Neuron (in vitro differentiated cells): Measurements from ENCODE around the gene HOXD8.

Source experiments
- H2AFZ ChIP-seq: one replicate; pipeline ENCODE4 v1.6.1; 2013; ENCODE audit warnings: low read depth, mild to moderate bottlenecking, inconsistent platforms, low read length, moderate library complexity
- H3K27me3 ChIP-seq: one replicate; pipeline ENCODE4 v1.6.1; 2013; ENCODE audit warnings: low read length; ENCODE audit not compliant: insufficient read depth
- H3K36me3 ChIP-seq: one replicate; pipeline ENCODE4 v1.6.1; 2013; ENCODE audit warnings: low read length; ENCODE audit not compliant: insufficient read depth
- H3K4me1 ChIP-seq: one replicate; pipeline ENCODE4 v1.6.1; 2013; ENCODE audit warnings: low read length; ENCODE audit not compliant: insufficient read depth
- H3K4me3 ChIP-seq: 2 replicates; pipeline ENCODE4 v1.5.1; 2013; ENCODE audit warnings: mild to moderate bottlenecking, low read length, moderate library complexity
- H3K9me3 ChIP-seq: one replicate; pipeline ENCODE4 v1.6.1; 2013; ENCODE audit warnings: low read length

HOXD8 gene

DNA sequence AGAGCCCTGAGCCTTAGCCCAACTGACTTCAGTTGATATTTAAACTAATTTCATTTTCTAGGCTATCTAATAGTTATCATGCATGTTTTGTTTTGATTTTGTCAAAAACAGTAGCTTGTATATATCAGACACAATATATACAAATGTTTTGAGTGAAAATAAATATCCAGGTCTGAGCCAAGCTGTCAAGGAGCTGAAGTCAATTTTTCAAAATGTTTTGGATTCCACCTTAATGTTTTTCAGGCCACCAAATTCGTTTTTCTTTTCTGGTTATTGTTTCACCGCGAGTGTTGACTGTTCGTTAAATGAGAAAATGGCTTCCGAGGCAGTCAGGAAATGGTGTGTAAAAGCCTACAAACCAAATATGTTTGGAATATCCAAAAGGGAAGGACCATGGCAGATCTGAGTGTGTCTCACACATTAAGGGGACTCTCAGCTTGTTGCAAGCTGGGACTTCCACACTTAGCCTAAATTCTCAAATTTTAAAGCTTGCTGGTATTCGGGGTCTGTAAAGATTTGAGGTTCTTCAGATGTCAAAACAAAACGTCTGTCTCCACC is 27.1 kb upstream of the HOXD8 start:
- no peaks in the 10 kb centered on the region for H3K36me3 ChIP-seq
- H3K9me3 ChIP-seq = no peaks in the 10 kb centered on the region
- H3K27me3 ChIP-seq = peaks cover 100% of the 10 kb centered on the region
- no peak overlapping the region for H2AFZ ChIP-seq
- H3K4me3 ChIP-seq = no peak overlapping the region
- peaks cover 3% of the 10 kb centered on the region for H3K4me1 ChIP-seq

DNA sequence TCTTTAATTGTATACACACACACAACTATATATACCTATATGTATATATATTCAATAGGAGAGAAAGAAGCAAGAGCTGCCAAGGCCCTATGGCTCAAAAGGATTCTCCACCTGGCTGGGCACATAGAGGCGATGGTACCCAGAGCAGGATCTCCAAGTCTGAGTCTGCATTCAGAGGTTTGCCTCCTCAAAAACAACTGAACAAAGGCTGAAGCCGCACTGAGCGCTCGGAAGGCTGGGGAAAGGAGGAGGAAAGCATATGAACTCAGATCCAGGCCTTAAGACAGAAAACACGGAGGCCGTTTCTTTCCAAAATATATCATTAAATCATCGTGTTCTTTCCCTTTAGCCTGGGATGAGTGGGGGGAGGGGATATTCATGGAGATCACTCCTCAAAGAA is 26.3 kb upstream of the HOXD8 start:
- H3K27me3 ChIP-seq = peaks cover 99% of the 10 kb centered on the region
- H3K4me1 ChIP-seq = no peaks in the 10 kb centered on the region
- H3K36me3 ChIP-seq = no peaks in the 10 kb centered on the region
- H3K4me3 ChIP-seq = no peak overlapping the region
- H3K9me3 ChIP-seq = no peaks in the 10 kb centered on the region
- no peak overlapping the region for H2AFZ ChIP-seq

DNA sequence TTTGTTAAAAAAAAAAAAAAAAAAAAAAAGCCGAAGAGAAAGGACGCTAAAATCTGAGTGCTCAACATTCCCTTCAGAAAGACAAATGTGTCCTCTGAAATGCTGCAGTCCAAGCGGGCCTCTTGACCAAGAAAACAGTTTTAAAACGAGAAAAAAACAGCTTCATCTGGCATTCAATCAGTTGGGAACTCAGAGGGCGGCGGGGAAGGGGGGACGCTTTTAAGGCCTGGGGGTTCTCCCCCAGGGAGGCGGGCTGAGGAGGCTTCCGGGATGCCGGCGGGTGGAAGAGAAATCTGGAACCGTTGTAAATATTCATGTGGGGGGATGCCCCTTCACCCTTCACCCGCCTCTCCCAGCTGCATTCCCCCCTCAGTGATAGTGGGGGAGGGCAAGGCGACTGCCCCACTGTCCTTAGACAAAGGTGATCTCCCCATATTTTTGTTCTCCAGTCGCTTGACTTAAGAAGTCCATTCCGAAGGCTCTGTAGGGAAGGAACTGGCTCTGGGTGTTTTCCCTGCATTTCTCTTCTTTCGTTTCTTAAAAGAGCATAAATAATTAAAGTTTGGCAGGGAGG is 25.7 kb upstream of the HOXD8 start:
- H3K4me3 ChIP-seq = no peak overlapping the region
- H2AFZ ChIP-seq = no peak overlapping the region
- H3K27me3 ChIP-seq = peaks cover 98% of the 10 kb centered on the region
- no peaks in the 10 kb centered on the region for H3K9me3 ChIP-seq
- no peaks in the 10 kb centered on the region for H3K4me1 ChIP-seq
- no peaks in the 10 kb centered on the region for H3K36me3 ChIP-seq

DNA sequence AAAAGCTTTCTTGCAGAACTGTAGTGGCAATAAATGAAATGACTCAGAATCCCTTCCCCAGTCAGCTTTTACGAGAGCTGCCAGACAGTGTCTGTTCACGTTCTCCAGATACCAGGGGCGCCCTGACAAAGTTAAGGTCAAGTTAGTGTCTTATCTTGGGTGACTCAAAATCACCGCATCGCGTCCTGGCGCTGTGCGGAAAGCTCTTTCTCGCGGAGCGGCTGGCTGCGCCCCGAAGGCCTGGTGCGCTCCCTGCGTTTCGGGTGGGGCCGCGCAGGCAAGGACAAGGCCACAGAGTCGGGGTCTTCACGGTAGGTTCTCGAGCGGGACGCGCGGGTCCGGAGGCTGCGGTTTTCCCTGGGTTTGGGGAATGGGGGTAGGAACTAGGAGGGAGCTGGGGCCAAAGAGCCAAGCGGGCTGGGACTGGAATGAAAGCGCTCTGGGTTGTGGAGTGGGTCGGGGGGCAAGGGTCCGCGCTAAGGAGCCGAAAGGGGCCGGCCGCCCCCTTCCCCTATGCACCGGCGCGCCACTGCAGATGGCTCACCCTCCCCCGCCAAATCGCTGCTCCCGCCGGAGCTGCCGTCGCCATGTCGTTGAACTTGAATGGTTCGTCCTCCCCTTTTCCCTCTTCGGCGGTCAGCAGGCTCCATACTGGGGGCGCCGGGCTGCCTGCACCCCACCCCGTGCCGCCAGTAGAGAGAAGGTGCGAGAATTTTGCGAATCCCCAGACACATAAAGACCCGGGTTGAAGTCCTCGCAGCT is 25.0 kb upstream of the HOXD8 start:
- no peak overlapping the region for H3K4me3 ChIP-seq
- H3K9me3 ChIP-seq = no peaks in the 10 kb centered on the region
- no peaks in the 10 kb centered on the region for H3K4me1 ChIP-seq
- no peak overlapping the region for H2AFZ ChIP-seq
- H3K36me3 ChIP-seq = no peaks in the 10 kb centered on the region
- peaks cover 98% of the 10 kb centered on the region for H3K27me3 ChIP-seq

DNA sequence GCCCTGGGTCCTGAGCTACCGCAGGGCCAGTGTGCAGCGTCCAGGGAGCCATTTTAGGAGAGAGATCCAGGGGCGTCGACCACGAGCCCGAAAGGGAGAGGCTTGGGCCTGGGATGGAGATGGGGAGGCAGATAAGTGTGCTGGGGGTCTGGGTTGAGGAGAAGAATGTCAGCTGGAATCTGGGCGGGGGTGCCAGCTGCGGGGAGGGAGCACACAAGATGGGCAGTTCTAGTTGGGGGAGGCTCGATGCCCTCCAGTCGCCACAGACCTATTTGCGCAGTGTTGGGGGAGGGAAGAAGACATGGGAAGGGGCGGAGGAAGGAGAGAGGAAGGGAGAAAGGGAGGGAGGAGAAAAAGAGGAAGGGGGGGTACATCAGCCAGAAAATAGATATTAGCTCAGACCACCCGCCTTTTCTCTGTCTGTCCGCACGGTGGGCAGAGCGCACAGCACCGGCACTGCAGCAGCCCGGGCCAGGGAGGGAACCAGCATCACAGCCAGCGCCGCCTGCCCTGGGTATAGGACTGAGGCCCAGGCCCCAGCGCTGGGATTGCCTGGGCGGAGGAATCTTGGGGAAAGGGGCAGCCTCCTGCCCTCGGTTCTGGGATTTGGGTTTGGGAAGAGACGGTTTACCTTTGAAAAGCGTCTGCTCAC is 24.3 kb upstream of the HOXD8 start:
- Histone ChIP-seq H3K9me3 (no peaks in the 10 kb centered on the region), H3K4me1 (no peaks in the 10 kb centered on the region), H3K4me3 (no peak overlapping the region), H2AFZ (no peak overlapping the region), H3K36me3 (no peaks in the 10 kb centered on the region), H3K27me3 (peaks cover 98% of the 10 kb centered on the region)

DNA sequence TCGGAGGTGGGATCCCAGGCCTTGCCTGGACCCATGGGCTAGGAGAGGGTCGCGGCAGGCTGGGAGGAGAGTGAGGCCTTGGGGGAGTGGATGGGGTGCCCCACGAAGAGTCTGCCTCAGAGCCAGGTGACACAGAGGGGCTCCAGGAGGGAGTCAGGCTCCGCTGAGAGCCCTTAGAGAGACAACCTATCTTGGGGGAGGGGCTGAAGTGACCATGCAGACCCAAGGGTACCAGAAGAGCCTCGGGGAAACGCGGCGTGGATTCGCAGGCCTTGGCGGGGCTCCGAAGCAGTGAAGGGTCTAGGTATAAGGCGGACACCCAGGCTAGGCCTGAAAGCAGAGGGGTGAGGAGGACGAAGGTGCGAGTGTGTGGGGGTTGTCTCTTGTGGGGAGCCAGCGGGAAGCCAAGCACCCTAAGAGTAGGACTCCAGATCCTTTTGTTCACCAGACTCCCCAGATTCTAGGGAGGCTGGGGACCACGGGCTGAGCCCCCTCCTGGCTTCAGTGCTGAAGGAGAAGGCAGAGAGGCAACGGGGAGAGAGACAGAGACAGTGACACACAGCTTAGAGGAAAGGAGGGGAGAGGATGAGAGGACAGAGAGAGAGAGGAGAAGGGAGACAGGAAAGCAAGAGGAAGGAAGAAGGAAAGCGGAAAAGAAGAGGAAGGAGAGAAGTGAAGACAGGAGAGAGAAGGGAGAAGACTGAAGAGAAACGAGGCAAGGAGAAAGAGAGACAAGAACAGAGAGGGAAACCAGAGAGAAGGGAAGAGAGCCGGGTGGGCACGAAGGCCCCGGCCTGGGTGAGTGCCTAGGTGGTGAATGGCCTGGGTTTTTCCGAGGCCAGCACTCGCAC is 23.6 kb upstream of the HOXD8 start:
- Histone ChIP-seq H3K4me3 (no peak overlapping the region), H3K9me3 (no peaks in the 10 kb centered on the region), H3K4me1 (no peaks in the 10 kb centered on the region), H3K27me3 (peaks cover 98% of the 10 kb centered on the region), H3K36me3 (no peaks in the 10 kb centered on the region), H2AFZ (no peak overlapping the region)

DNA sequence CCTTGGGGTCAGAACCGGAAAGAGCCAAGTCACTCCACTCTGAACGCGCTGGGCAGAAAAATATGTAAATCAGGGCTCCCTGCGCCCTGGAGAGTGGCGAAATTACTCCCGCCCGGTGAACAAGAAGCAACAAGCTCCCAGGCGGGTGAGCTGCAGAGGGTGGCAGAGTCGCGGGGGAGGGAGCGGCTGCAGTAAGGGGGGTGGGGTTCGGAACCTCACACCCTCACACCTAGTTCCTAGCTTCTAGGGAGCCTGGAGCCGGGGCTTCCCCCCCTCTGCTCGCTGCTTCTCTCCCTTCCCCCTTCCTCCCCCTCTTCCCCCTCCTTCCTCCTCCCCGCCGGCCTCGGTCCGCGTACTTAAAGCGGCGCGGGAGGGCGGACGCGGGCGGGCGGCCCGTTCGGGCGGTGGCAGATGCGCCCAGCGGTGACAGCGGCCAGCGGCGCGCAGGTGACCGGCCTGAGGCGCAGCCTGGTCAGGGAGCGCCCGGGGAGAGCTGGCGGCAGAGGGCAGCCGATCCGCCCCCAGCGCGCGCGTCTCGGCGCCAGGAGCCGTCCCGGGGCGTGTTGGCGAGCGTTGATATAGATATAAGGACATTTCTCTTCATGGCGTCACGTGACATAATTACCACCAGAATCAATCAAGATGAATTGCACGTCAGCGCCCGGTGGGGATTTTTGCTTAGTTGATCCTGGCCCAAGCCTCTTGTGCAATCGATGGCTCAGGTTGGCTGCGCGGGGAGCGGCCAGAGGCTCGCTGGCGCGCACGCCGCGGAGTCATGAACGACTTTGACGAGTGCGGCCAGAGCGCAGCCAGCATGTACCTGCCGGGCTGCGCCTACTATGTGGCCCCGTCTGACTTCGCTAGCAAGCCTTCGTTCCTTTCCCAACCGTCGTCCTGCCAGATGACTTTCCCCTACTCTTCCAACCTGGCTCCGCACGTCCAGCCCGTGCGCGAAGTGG is 22.6 kb upstream of the HOXD8 start, which contains the start of gene HOXD11:
TSS of gene HOXD11 (plus strand) at position 700 of the 959 bp plus-strand sequence. CDS start at position 776, 76 bp downstream.
- H3K4me3 ChIP-seq = no peak within 1 kb of the TSS

DNA sequence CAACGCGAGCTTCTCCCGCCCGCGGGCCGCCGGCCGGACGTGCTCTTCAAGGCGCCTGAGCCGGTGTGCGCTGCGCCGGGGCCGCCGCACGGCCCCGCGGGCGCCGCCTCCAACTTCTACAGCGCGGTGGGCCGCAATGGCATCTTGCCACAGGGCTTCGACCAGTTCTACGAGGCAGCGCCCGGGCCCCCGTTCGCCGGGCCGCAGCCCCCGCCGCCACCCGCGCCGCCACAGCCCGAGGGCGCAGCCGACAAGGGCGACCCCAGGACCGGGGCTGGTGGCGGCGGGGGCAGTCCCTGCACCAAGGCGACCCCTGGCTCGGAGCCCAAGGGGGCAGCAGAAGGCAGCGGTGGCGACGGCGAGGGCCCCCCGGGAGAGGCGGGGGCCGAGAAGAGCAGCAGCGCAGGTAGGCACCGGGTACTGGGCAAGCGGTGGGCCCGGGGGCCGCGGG is 21.7 kb upstream of the HOXD8 start:
- Histone ChIP-seq H3K4me1 (no peaks in the 10 kb centered on the region), H3K9me3 (no peaks in the 10 kb centered on the region), H3K36me3 (no peaks in the 10 kb centered on the region), H2AFZ (no peak overlapping the region), H3K4me3 (no peak overlapping the region), H3K27me3 (peaks cover 98% of the 10 kb centered on the region)

More for the DNA sequence above, 22.6 kb upstream of the HOXD8 start, which contains the start of gene HOXD11:
- H3K27me3 ChIP-seq = peaks cover 98% of the 10 kb centered on the region
- H3K4me1 ChIP-seq = no peaks in the 10 kb centered on the region
- H3K36me3 ChIP-seq = no peaks in the 10 kb centered on the region
- H2AFZ ChIP-seq = no peak within 1 kb of the TSS
- H3K9me3 ChIP-seq = no peaks in the 10 kb centered on the region

DNA sequence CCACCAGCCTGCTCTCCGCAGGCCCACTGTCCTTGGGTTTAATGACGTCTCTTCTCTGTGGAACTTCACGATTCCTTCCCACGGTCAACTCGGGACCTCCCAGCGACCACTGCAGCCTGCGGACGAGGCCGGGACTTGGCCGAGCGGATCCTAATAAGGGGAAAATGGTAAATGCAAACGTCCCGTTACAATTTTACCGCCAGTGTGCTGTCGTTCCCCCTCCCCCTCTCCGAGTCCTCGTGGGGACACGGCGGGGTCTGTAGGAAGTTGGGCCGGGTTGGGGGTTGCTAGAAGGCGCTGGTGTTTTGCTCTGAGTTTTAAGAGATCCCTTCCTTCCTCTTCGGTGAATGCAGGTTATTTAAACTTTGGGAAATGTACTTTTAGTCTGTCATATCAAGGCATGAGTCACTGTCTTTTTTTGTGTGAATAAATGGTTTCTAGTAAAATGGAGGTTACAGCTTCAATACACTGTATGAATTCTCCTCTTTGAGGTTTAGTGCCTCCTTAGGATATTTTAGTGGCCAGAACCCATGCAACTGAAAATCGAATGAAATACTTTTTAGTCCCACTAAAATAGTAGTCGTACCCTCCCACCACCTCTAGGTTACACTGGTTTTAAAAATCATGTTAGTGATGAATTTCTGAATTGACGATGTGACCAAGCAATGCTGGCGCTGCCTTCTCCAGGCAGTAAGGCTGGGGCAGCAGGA is 20.2 kb upstream of the HOXD8 start:
- Histone ChIP-seq H3K36me3 (no peaks in the 10 kb centered on the region), H3K9me3 (no peaks in the 10 kb centered on the region), H3K27me3 (peaks cover 98% of the 10 kb centered on the region), H3K4me3 (no peak overlapping the region), H3K4me1 (no peaks in the 10 kb centered on the region), H2AFZ (no peak overlapping the region)

DNA sequence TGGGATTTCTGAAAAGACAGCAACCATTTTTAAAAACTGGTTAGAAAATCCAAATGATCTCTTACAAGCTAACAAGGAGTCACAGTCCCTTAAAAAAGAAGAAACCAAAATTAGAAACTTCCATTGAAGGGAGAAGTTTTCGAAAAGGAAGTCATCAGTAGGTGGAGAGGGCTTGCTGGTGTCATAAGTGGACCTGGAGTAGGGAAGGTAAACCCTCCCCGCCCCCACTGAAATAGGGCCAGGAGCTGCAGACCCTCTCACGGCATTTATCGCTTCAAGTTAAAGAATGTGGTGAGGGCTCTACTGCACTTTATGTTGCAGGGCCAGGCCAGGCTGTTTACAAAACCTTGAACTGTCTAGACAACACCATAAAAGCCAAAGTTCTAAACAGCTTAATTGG is 19.6 kb upstream of the HOXD8 start:
- Histone ChIP-seq H2AFZ (no peak overlapping the region), H3K9me3 (no peaks in the 10 kb centered on the region), H3K27me3 (peaks cover 98% of the 10 kb centered on the region), H3K4me3 (no peak overlapping the region), H3K36me3 (no peaks in the 10 kb centered on the region), H3K4me1 (no peaks in the 10 kb centered on the region)

DNA sequence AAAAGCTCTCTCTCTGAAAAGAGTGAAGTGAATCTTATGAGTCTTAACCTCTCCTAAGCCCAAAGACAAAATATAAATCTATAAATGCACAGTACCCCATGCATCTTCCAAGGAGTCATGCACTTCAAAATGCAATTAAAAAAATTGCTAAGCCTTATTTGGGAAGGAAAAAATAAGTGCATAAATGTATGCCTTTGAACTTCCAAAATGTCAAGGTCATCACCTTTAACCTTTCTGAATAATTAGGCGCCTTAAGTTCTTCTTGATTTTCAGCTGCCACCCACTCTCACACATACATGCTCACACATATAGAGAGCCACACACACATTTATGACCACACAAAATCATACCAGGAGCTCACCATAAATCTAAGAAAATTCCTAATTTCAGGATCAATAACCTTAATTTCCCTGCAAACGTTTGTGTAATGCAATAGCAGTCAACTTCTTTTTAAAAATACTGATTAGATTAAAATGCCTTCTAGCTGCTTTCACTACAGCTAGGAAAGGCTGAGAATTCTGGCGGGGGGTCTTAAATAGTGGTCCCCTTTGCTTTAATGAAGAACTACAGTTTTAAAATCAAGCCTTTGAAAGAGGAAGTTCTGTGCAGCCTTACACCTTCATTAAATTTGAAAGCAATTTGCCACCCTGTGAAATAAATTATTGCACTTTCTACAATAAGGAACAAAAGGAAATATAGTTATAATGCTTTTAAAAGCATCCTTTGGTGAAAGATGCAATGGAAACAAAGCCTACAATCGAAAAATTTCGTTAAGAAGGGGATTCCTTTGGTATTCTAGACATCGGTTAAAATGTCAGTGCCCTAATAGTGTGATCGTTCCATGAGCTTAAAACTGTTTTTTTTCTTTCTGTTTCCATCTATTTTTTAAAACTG is 18.8 kb upstream of the HOXD8 start:
- Histone ChIP-seq H3K36me3 (no peaks in the 10 kb centered on the region), H3K4me3 (no peak overlapping the region), H3K27me3 (peaks cover 98% of the 10 kb centered on the region), H3K4me1 (no peaks in the 10 kb centered on the region), H3K9me3 (no peaks in the 10 kb centered on the region), H2AFZ (no peak overlapping the region)
